Pons (tissue), 1 donor: ENCODE measurements around the gene WDR90.

Experiments
- DNase-seq: peaks from one replicate; pipeline ENCODE4 v3.0.0-alpha.2; 2016; ENCODE audit warnings: low spot score

Gene WDR90

GRCh38 chr16:626787-627453 lies 22.2 kb upstream of the WDR90 start:
- DNase-seq = no peak

DNA sequence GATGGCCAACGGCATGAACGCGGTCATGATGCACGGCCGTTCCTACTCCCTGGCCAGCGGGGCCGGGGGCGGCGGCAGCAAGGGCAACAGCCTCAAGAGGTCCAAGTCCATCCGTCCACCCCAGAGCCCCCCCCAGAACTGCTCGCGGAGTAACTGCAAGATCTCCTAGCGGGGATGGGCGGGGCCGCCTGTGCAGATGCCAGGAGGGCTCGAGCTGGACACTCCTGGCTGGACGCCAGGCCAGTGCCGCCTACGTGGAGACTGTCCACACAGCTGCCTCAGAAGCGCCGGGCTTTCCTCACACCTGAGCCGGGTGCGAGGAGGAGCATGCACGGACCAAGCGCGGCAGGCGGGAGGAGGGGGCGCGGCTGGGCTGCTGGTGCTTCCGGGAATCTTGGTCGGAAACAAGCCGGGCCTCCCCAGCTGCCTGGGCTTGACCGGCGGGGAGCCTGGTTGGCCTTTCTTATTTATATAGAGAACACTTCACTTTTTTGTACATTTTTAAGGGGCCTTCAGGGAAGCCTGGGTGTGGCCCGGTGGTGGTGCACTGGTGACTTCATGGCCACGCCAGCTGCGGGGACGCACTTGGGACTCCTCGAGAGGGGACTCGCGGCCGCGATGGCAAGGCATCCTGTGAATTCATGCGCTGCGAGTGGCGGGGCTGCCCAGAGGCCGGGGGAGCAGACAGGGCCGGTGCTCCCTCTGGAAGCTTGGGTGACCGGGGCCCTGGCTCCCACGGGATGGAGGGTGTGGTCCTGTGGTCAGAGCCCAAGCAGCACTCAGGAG lies 21.5 kb upstream of the WDR90 start:
- DNase-seq = no peak

GRCh38 chr16:628321-629061 lies 20.7 kb upstream of the WDR90 start:
- no peak for DNase-seq

DNA sequence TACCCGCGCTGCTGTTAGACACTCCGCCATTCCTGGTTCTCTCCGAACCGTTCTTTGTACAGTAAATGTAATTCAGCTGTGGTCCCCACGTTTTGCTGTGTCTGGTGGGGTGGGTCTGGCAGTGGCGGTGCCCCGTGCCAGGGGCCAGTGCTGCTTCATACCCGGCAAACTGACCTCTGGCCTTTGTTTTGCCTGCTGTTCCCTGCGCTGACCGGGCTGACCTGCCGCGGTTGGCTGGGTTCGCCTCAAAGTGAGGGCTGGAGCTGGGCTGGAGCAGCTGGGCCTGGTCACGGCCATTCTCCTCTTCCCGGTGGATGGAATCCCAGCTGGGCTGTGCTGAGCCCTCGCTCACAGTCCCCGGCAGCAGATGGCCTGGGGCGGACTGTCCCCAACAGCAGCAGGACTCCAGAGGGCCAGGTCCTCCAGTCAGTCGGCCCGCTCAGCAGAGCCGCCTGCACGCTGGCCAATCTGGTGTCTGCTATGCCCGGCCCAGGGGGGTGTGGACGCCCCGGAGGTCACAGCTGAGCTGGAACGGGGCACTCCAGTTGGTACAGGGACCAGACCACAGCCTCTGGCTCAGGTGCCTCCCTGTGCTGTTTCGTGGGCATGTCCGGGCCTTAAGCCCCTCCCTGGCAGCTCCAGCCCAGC lies 19.9 kb upstream of the WDR90 start:
- no peak for DNase-seq

DNA sequence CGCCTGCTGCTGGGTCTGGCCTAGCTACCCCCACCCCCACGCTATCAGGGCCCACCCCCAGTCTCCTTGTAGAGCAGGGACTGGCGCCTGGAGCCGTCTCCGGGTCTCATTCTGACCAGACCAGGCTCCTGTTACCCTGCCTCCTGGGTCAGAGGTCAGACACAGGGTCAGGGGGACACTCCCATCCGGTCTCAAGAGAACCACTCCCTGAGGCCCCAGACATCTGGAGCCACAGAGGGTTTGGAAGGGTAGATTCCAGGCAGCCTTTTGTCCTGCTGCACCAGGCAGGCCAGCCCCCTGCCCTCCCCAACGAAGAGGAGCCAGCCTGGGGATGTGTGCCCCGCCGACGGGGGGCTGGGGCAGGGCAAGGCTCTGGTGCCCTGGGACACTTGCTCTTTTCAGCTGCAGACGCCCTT lies 19.3 kb upstream of the WDR90 start:
- no peak for DNase-seq

- no peak for DNase-seq
Measured at GRCh38 chr16:630249-630814, 18.8 kb upstream of the WDR90 start.

- DNase-seq = no peak
Measured at GRCh38 chr16:630815-631405, 18.3 kb upstream of the WDR90 start, which contains the start of gene WFIKKN1. Gene WFIKKN1, plus strand, starts transcription at chr16:630985. Its CDS starts 269 bp downstream, at chr16:631254.

DNA sequence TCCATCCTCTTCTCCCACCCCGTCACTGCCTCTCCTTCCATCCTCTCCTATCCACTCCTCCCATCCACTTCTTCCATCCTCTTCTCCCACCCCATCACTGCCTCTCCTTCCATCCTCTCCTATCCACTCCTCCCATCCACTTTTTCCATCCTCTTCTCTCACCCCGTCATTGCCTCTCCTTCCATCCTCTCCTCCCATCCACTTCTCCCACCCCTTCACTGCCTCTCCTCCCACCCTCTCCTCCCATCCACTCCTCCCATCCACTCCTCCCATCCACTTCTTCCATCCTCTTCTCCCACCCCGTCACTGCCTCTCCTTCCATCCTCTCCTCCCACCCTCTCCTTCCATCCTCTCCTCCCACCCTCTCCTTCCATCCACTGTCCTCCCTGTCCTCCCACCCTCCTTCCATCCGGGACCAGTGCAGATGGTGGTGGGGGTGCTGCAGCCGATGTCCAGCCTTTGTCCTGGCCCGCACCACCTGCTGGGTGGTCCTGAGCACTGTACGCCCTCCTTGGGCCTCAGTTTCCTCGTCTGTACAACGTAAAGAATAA lies 17.3 kb upstream of the WDR90 start:
- no peak for DNase-seq

- no peak for DNase-seq
Measured at GRCh38 chr16:632486-633335, 16.5 kb upstream of the WDR90 start.

GRCh38 chr16:633336-634050 lies 15.7 kb upstream of the WDR90 start:
- DNase-seq = no peak

- no peak for DNase-seq
Measured at GRCh38 chr16:634051-634670, 15.0 kb upstream of the WDR90 start.

DNA sequence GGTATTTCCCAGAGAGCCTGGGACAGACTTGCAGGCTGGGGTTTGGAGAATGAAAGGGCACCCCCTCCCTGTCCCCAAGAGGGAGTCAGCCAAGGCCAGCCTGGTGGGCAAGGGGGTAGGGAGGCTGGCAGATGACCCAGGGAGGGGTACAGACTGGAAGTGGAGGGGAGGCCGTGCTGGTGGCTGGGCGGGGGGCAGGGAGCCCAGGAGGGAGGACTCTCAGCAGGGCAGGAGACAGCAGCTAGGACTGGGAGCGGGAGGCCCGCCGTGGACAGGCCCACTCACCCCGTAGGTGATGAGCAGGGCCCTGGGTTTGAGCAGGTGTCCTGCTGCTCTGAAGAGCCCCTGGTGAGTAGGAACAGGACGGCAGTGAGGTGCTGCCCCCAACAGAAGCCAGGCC lies 14.2 kb upstream of the WDR90 start:
- no peak for DNase-seq

- DNase-seq = no peak
Measured at GRCh38 chr16:635573-636205, 13.5 kb upstream of the WDR90 start.

- peak; percentile 95 for DNase-seq
Measured at GRCh38 chr16:636206-637080, 12.7 kb upstream of the WDR90 start, which contains the start of gene METTL26. Gene METTL26, minus strand, starts transcription at chr16:636305. Its CDS starts 15 bp downstream, at chr16:636290.

DNA sequence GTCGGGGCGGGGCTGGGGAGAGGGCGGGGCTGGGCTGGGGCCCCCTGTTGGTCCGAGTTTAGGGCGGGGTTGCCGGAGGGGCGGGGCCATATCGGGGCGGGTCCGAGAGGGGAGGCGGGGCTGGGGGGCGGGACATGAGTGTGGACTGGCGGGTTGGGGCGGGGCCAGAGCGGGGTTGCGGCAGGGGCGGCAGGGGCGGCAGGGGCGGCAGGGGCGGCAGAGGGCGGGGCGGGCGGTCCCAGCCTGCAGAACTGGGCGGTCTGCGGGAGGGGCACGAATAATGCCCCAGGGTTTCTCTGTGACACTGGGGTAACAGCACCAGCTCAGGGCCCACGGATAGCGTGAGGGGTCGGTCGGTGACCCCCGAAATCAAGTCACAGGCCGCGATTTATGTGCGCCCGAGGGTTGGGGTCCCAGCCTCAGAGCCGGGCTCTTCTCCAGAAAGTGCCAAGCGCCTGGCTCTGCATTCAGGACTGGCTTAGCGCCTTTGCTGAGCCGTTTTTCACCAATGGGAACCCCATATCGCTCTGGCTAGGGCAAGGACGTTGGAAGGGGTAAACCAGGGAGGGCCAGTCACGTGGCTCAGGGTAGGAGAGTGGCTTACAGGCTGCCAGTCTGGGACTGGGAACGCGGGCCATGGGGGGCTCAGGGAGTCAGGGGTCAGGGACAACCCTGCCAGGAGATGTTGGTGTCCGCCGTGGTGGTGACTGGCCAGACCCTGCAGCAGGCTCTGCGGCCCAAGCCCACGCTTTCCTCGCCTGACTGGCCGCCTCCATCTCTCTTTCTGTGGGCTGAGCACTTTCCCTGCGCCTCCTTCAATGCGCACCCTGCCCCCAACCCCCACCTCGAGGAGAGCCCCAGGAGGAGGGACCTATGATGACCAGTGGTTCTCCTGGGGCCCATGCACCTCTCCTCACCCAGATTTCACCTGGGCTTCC lies 11.8 kb upstream of the WDR90 start:
- peak; percentile 56 for DNase-seq

GRCh38 chr16:638034-638543 lies 11.1 kb upstream of the WDR90 start:
- DNase-seq = no peak
